OCI-LY3 (cell line): ENCODE measurements around the gene GATA2.

ENCODE experiments used
- EZH2phosphoT487 ChIP-seq: fragments of 200-600 bp; shearing (Covaris generic); IDR thresholded peaks from 2 replicates; pipeline ENCODE4 v1.6.1; 2018; ENCODE audit warnings: antibody characterized with exemption, mixed run types, low read depth
- TF ChIP-seq, protein P1 (sequence below): fragments of 200-600, 300-600 bp; sonication (generic); IDR thresholded peaks from 2 replicates; pipeline ENCODE4 v1.5.1; 2014; ENCODE audit warnings: antibody characterized with exemption, low read length, low read depth

DNA sequence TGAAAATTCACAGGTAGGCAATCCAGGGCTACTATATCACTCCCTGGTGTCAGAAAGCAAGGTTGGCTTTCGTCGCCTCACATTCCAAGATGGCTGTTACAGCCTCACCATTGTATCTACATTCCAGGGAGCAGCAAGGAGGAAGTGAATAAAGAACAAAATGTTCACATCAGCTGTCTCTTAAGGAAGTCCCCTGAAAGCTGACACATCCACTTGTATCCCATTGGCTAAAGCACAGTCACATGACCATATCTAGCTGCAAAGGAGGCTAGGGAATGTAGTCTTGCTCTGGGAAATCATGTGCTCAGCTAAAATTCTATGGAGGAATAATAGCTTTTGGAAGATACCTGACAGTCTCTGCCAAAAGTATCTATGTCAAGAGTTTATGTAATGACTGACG lies 12.8 kb upstream of the GATA2 start:
- TF ChIP-seq, protein P1, sequence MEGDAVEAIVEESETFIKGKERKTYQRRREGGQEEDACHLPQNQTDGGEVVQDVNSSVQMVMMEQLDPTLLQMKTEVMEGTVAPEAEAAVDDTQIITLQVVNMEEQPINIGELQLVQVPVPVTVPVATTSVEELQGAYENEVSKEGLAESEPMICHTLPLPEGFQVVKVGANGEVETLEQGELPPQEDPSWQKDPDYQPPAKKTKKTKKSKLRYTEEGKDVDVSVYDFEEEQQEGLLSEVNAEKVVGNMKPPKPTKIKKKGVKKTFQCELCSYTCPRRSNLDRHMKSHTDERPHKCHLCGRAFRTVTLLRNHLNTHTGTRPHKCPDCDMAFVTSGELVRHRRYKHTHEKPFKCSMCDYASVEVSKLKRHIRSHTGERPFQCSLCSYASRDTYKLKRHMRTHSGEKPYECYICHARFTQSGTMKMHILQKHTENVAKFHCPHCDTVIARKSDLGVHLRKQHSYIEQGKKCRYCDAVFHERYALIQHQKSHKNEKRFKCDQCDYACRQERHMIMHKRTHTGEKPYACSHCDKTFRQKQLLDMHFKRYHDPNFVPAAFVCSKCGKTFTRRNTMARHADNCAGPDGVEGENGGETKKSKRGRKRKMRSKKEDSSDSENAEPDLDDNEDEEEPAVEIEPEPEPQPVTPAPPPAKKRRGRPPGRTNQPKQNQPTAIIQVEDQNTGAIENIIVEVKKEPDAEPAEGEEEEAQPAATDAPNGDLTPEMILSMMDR: no peak
- TF ChIP-seq EZH2phosphoT487: no peak
